Right lobe of liver (tissue), 6 donors: ENCODE results near the gene SMG1. TPM values are rescaled to one million over a fixed set of nuclear protein-coding genes. Genes with fewer than 3 reads are reported as not detected.

ENCODE experiments used
- ATAC-seq, 4 donors: fragments of 200-7000 bp; cut with Tn5 transposase; one replicate each; pipeline ENCODE4 v1.9.1; 2020; ENCODE audit warnings: mild to moderate bottlenecking in 4 of 4, moderate library complexity in 4 of 4
- DNase-seq, 3 donors: peaks; one replicate each; pipeline ENCODE4 v3.0.0-alpha.2; 2020
- H3K27ac ChIP-seq, 3 donors: fragments of 200-600 bp; one replicate each; pipeline ENCODE4 v1.8.0; 2022
- H3K27me3 ChIP-seq, 2 donors: fragments of 200-600 bp; one replicate each; pipeline ENCODE4 v1.8.0; 2022
- H3K36me3 ChIP-seq, 4 donors: fragments of 200-600 bp; sonication (generic) in 1 of 4; one replicate each; pipeline versions ENCODE4 v1.5.1 to v1.8.0; 2017 to 2022; ENCODE audit warnings: control low read depth in 1 of 4
- H3K4me1 ChIP-seq, 4 donors: fragments of 200-600 bp; sonication (generic) in 1 of 4; one replicate each; pipeline versions ENCODE4 v1.5.1 to v1.8.0; 2017 to 2022; ENCODE audit warnings: control low read depth in 1 of 4
- H3K4me3 ChIP-seq, 3 donors: fragments of 200-600 bp; one replicate each; pipeline ENCODE4 v1.8.0; 2022
- H3K9me3 ChIP-seq, 4 donors: fragments of 200-600 bp; sonication (generic) in 1 of 4; one replicate each; pipeline versions ENCODE4 v1.5.1 to v1.8.0; 2017 to 2022; ENCODE audit warnings: control low read depth in 1 of 4
- CTCF ChIP-seq, 4 donors: fragments of 200-600 bp in 3 of 4; fragments of 450-650 bp in 1 of 4; IDR thresholded peaks; one replicate each; pipeline versions ENCODE4 v1.5.1 to v1.8.0; 2016 to 2022; ENCODE audit warnings: antibody characterized with exemption in 4 of 4, mild to moderate bottlenecking in 2 of 4
- POLR2A ChIP-seq: fragments of 450-650 bp; IDR thresholded peaks from one replicate; pipeline ENCODE4 v1.6.1; 2017; ENCODE audit warnings: antibody characterized with exemption, mild to moderate bottlenecking
- WGBS: methylation state at CpG from one replicate; pipeline ENCODE4 v1.1.6; 2018; ENCODE audit warnings: low coverage, low lambda C conversion rate; ENCODE audit not compliant: insufficient coverage; ENCODE audit errors: missing lambda C conversion rate; 5-methylcytosine and 5-hydroxymethylcytosine counted together
- intact Hi-C, 2 donors: fragments of 100-400 bp; cut with DNase I; formaldehyde crosslinking; loops; one replicate each; pipeline versions ENCODE4 v1.11.2 to v1.14.1; 2022
- total RNA-seq, 6 experiments: library from RNA; depleted of rRNA in 2 of 6; stranded (reverse); fragments of >200 nt in 2 of 6; fragmentation: NEBNext Ultra II Directional in 3 of 6; extraction: Animal tissue kit (Norgen Biotek cat#: 25700) in 3 of 6; gene quantifications; one replicate each; pipeline versions ENCODE4 v1.1.0 to v1.2.4, GENCODE V29; 2016 to 2023
- donor health status: DM: no; HTN: yes; CAD: no.
- donor health status: DM: no; HTN: no; CAD: no.
- donor health status: DM: no; HTN: no; CAD: no.
- donor health status: DM: no; HTN: yes; CAD: no.
- donor health status: DM: no; HTN: yes; CAD: no.

SMG1 gene
- total RNA-seq, 6 experiments from 2014 or later = 29.6 to 45.9 (median 33.8) TPM

- intact Hi-C loops = loop anchor here in 1 of 2 donors (10.0 kb wide), 1 partner anchor 163 kb away; no protein-coding TSS in a partner anchor
- Histone ChIP-seq H3K36me3 (peaks cover 0 to 8% (median 3%) of the 10 kb centered on the region in 4 donors), H3K4me1 (peaks cover 0 to 40% (median 16%) of the 10 kb centered on the region in 4 donors), H3K9me3 (no peaks in the 10 kb centered on the region), H3K27me3 (no peaks in the 10 kb centered on the region), H3K27ac (peak within 1 kb of the TSS; percentile 88 to 92 (median 91)), H3K4me3 (peak within 1 kb of the TSS; percentile 87 to 98 (median 94))
- 0% methylated on average over 9 of the region's 77 CpGs for WGBS
- TF ChIP-seq CTCF (IDR thresholded peaks at IDR 0.05) = peak; percentile 96 to 99 (median 98)
- peak; percentile 100 for TF ChIP-seq POLR2A
- ATAC-seq = peak; percentile 95 to 99 (median 97)
- peak; percentile 99 for DNase-seq
Measured at GRCh38 chr16:18801145-18801972, 124.8 kb downstream of the SMG1 start, which contains the start of gene ARL6IP1. Gene ARL6IP1 (minus strand): TSS chr16:18801549. CDS start chr16:18801466, 83 bp downstream.

GRCh38 chr16:18800775-18801144 is 125.4 kb downstream of the SMG1 start:
- H3K36me3 ChIP-seq = peaks cover 0 to 14% (median 0%) of the 10 kb centered on the region in 4 donors
- H3K27me3 ChIP-seq = no peaks in the 10 kb centered on the region
- WGBS = 1% methylated on average over 8 of the region's 15 CpGs
- H3K4me3 ChIP-seq = peak overlapping the region; percentile 87 to 98 (median 94)
- intact Hi-C loops = loop anchor here in 1 of 2 donors (10.0 kb wide), 1 partner anchor 164 kb away; no protein-coding TSS in a partner anchor
- H3K4me1 ChIP-seq = peaks cover 0 to 42% (median 19%) of the 10 kb centered on the region in 4 donors
- ATAC-seq (peak in 2 of 4 donors; percentile 3 to 36), DNase-seq (peak in 2 of 3 donors; percentile 36 to 58)
- no peaks in the 10 kb centered on the region for H3K9me3 ChIP-seq
- H3K27ac ChIP-seq = peak overlapping the region; percentile 88 to 92 (median 91)
- TF ChIP-seq CTCF (IDR thresholded peaks at IDR 0.05) = no peak
- no peak for TF ChIP-seq POLR2A

GRCh38 chr16:18800293-18800692 is 125.9 kb downstream of the SMG1 start:
- ATAC-seq (no peak), DNase-seq (no peak)
- Histone ChIP-seq H3K9me3 (no peaks in the 10 kb centered on the region), H3K4me1 (peaks cover 0 to 42% (median 19%) of the 10 kb centered on the region in 4 donors), H3K4me3 (peak overlapping the region; percentile 87 to 98 (median 94)), H3K27ac (peak overlapping the region; percentile 88 to 92 (median 91)), H3K36me3 (peaks cover 0 to 18% (median 3%) of the 10 kb centered on the region in 4 donors), H3K27me3 (no peaks in the 10 kb centered on the region)
- TF ChIP-seq POLR2A (no peak), CTCF (IDR thresholded peaks at IDR 0.05) (no peak)
- 0% methylated on average over 8 of the region's 8 CpGs for WGBS
- intact Hi-C loops = loop anchor here in 1 of 2 donors (10.0 kb wide), 1 partner anchor 165 kb away; no protein-coding TSS in a partner anchor

- H3K36me3 ChIP-seq = peaks cover 0 to 26% (median 6%) of the 10 kb centered on the region in 4 donors
- peak overlapping the region in 2 of 3 donors; percentile 88 to 91 for H3K27ac ChIP-seq
- H3K9me3 ChIP-seq = no peaks in the 10 kb centered on the region
- peaks cover 0 to 42% (median 19%) of the 10 kb centered on the region in 4 donors for H3K4me1 ChIP-seq
- peak overlapping the region in 2 of 3 donors; percentile 94 to 98 for H3K4me3 ChIP-seq
- intact Hi-C loops = no loop called here
- no peaks in the 10 kb centered on the region for H3K27me3 ChIP-seq
- TF ChIP-seq POLR2A = no peak
- no peak for TF ChIP-seq CTCF (IDR thresholded peaks at IDR 0.05)
- WGBS = 47% methylated on average over 3 of the region's 3 CpGs
- DNase-seq = no peak
- ATAC-seq = no peak
Measured at GRCh38 chr16:18799500-18799899, 126.7 kb downstream of the SMG1 start.
